HPDE6-E6E7 (cell line): ENCODE data around the gene CYSTM1.

Source experiments
- DNase-seq: peaks from one replicate; pipeline ENCODE4 v3.0.0; 2011; ENCODE audit warnings: missing footprints; ENCODE audit errors: extremely low spot score

Gene CYSTM1

DNA sequence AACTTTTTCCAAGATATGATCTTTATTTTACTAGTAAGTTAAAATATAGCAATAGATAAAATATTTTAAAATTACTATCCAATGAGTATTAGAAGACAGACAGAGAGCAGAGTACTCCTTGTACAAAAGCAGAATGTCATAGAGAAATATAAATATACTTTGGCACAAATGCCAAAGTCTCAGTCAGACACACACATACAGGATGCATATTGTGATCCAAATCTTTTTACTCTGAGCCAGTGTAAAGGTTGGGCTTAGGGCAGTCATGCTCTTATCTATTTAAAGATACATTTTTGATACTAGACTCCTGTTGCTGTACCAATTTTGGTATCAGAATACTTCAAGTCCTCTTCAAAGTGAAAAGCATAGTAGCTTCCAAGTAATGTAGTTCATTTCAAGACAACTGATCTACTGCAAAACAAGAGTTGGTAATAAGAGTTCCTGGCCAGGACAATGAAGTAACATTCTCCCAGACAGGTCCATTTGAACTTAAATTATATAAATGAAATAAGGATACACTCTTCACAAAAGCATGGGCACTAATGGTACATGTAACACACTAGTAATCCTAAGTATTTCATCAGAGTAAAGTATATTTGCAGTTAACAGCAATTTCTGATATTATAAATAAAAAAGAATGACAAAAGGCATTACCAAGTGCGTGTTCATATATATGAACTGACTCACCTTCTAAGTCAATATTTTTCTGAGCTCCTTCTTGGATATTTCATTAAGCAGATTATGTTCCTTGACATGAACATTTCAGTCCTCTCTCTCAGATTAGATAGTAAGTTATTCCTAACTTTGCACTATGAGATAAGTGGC lies 117.4 kb downstream of the CYSTM1 start:
- no peak for DNase-seq
